K562 (cell line): Measurements from ENCODE around the gene RABGAP1L. TPM values are rescaled to one million over a fixed set of nuclear protein-coding genes. Genes with fewer than 3 reads are reported as not detected.

Experiments used
- ATAC-seq: fragments of 200-7000 bp; cut with Tn5 transposase; 3 replicates; pipeline ENCODE4 v1.9.1; 2020; ENCODE audit warnings: moderate library complexity
- BruUV-seq: library from RNA; stranded (reverse); fragments of 400-500 nt; replicated peaks from 2 replicates; lab custom pipeline; 2021; lab: Mats Ljungman, UMichigan
- CTCF ChIA-PET: fragments of 300-600 bp; formaldehyde crosslinking; extraction: SDS; loops from one replicate; lab custom pipeline; 2021; ENCODE audit warnings: low intra/inter-chr PET ratio; lab: Yijun Ruan, JAX
- POLR2A ChIA-PET: fragments of 300-600, 350-650 bp; sonication (Branson Sonifier 250); formaldehyde crosslinking; extraction: SDS; loops from one replicate; lab custom pipeline; 2021; ENCODE audit warnings: antibody characterized with exemption, inconsistent platforms; lab: Yijun Ruan, JAX
- DNase-seq, 4 experiments: peaks; one replicate each; pipeline versions ENCODE4 v3.0.0 to v3.0.0-alpha.2; 2011 to 2018; ENCODE audit warnings: low spot score in 3 of 4, mixed read lengths in 3 of 4; ENCODE audit errors: extremely low read depth in 1 of 4
- FAIRE-seq: peaks from 2 replicates; lab custom pipeline; 2011; peaks lifted over from hg19 to GRCh38; lab: Jason Lieb, UNC
- H2AFZ ChIP-seq: 2 replicates; pipeline ENCODE4 v1.6.0; 2011; ENCODE audit warnings: low read depth, low read length, control low read depth, inconsistent platforms
- H3K27ac ChIP-seq: fragments of 200-600 bp; 3 replicates; pipeline ENCODE4 v1.8.0; 2011; ENCODE audit warnings: low read depth, mild to moderate bottlenecking, control low read depth, inconsistent platforms, low read length, moderate library complexity, mixed read lengths; ENCODE audit errors: extremely low read depth
- H3K27me3 ChIP-seq, 2 experiments: fragments of 300-600 bp in 1 of 2; 2 replicates in 1 of 2; 3 replicates in 1 of 2; pipeline versions ENCODE4 v1.6.0 to v1.8.0; 2011; ENCODE audit warnings: inconsistent platforms in 2 of 2, low read length in 2 of 2, mild to moderate bottlenecking in 1 of 2, mixed read lengths in 1 of 2, moderate library complexity in 1 of 2; ENCODE audit not compliant: control insufficient read depth in 2 of 2, insufficient read depth in 2 of 2
- H3K36me3 ChIP-seq: fragments of 300-600 bp; 3 replicates; pipeline ENCODE4 v1.8.0; 2011; ENCODE audit warnings: mild to moderate bottlenecking, low read length, inconsistent platforms; ENCODE audit not compliant: control insufficient read depth, insufficient read depth
- H3K4me1 ChIP-seq, 2 experiments: fragments of 200-600 bp in 1 of 2; replicated peaks in 1 of 2; 2 replicates in 1 of 2; 3 replicates in 1 of 2; pipeline versions ENCODE4 v1.5.1 to v1.8.0; 2011; ENCODE audit warnings: inconsistent platforms in 2 of 2, low read length in 2 of 2, mild to moderate bottlenecking in 1 of 2, mixed read lengths in 1 of 2, moderate library complexity in 1 of 2; ENCODE audit not compliant: control insufficient read depth in 2 of 2, insufficient read depth in 2 of 2
- H3K4me2 ChIP-seq: 2 replicates; pipeline ENCODE4 v1.6.1; 2011; ENCODE audit warnings: low read length, control low read depth, inconsistent platforms, mixed read lengths; ENCODE audit not compliant: insufficient read depth
- H3K4me3 ChIP-seq: fragments of 200-600 bp; sonication (generic), shearing (Covaris generic); 2 replicates; pipeline ENCODE4 v1.5.1; 2016; ENCODE audit warnings: control low read depth, inconsistent platforms
- H3K79me2 ChIP-seq: fragments of 200-600 bp; 3 replicates; pipeline ENCODE4 v1.8.0; 2011; ENCODE audit warnings: low read length, inconsistent platforms; ENCODE audit not compliant: control insufficient read depth, insufficient read depth
- H3K9ac ChIP-seq, 2 experiments: 2 replicates each; pipeline versions ENCODE4 v1.6.0 to v1.6.1; 2011; ENCODE audit warnings: low read depth in 2 of 2, low read length in 2 of 2, control low read depth in 1 of 2, inconsistent platforms in 1 of 2, mild to moderate bottlenecking in 1 of 2, mixed read lengths in 1 of 2; ENCODE audit not compliant: insufficient read depth in 1 of 2
- H3K9me1 ChIP-seq: one replicate; pipeline ENCODE4 v1.6.0; 2011; ENCODE audit warnings: inconsistent platforms, mild to moderate bottlenecking, low read length, moderate library complexity; ENCODE audit not compliant: control insufficient read depth, insufficient read depth
- H3K9me3 ChIP-seq: replicated peaks from 2 replicates; pipeline ENCODE4 v1.5.1; 2011; ENCODE audit warnings: low read depth, low read length, inconsistent platforms; ENCODE audit not compliant: control insufficient read depth, insufficient read depth
- H4K20me1 ChIP-seq: replicated peaks from 2 replicates; pipeline ENCODE4 v1.6.1; 2011; ENCODE audit warnings: low read length, inconsistent platforms, mixed read lengths; ENCODE audit not compliant: control insufficient read depth, insufficient read depth
- CEBPB ChIP-seq: fragments of 450-650 bp; IDR thresholded peaks from 2 replicates; pipeline ENCODE4 v1.6.1; 2016; ENCODE audit warnings: missing genetic modification characterization, missing compliant biosample characterization
- CEBPG ChIP-seq, 3 experiments: fragments of 200-800 bp in 1 of 3; sonication (Bioruptor generic) in 1 of 3; sonication (generic) in 1 of 3; formaldehyde crosslinking in 1 of 3; IDR thresholded peaks in 2 of 3; conservative IDR thresholded peaks in 1 of 3; 2 replicates each; pipeline versions ENCODE4 v1.6.1 to v1.8.0; 2016 to 2022; ENCODE audit warnings: missing compliant biosample characterization in 2 of 3, missing genetic modification characterization in 2 of 3, mild to moderate bottlenecking in 1 of 3, missing genetic modification reagents in 1 of 3
- MTF1 ChIP-seq: fragments of 250-450 bp; sonication (Bioruptor Pico); IDR thresholded peaks from 2 replicates; pipeline ENCODE4 v1.9.0; 2021; ENCODE audit warnings: moderate library complexity, mild to moderate bottlenecking, inconsistent platforms, borderline replicate concordance
- RFX1 ChIP-seq: fragments of 450-650 bp; IDR thresholded peaks from 2 replicates; pipeline ENCODE4 v1.6.1; 2016; ENCODE audit warnings: mild to moderate bottlenecking, moderate library complexity
- WGBS: fragments of 100-300 bp; shearing (Covaris generic); methylation state at CpG from one replicate; pipeline ENCODE4 v1.1.6; 2016; ENCODE audit warnings: low coverage, mixed read lengths; ENCODE audit not compliant: insufficient coverage; ENCODE audit errors: missing lambda C conversion rate; 5-methylcytosine and 5-hydroxymethylcytosine counted together
- in situ Hi-C: fragments of 300-500 bp; cut with MboI; formaldehyde crosslinking; loops from 4 replicates; pipeline ENCODE4 v1.15.0; 2018; ENCODE audit warnings: inconsistent platforms, mixed read lengths
- intact Hi-C: fragments of 100-400 bp; cut with micrococcal nuclease; formaldehyde crosslinking; loops from 2 replicates; pipeline ENCODE4 v1.14.2; 2022
- polyA plus RNA-seq, 8 experiments: library from polyadenylated mRNA; depleted of rRNA in 4 of 8; stranded (reverse) in 5 of 8; unstranded in 3 of 8; fragments of >200 nt; fragmentation: Nextera tagmentation in 2 of 8; fragmentation: Illumina TruSeq in 1 of 8; extraction: Ambion mirVana in 2 of 8; extraction: Trizol in 1 of 8; gene quantifications; 2 replicates each; pipeline versions ENCODE4 v1.2.1 to v1.2.3, GENCODE V29; 2011 to 2014; ENCODE audit warnings: inconsistent platforms in 1 of 8, missing spikeins in 1 of 8
- total RNA-seq, 7 experiments: library from RNA; depleted of rRNA in 6 of 7; stranded (reverse); fragments of >200 nt in 6 of 7; fragmentation: Illumina TruSeq in 2 of 7; extraction: Trizol in 2 of 7; gene quantifications; 2 replicates each; pipeline versions ENCODE4 v1.2.1 to v1.2.3, GENCODE V29; 2011 to 2021; ENCODE audit warnings: low replicate concordance in 1 of 7
- TF ChIP-seq, protein P1 (sequence below): fragments of 200-800 bp; sonication (Bioruptor generic); IDR thresholded peaks from 2 replicates; pipeline ENCODE4 v1.6.1; 2017; ENCODE audit warnings: missing genetic modification characterization, missing compliant biosample characterization
- TF ChIP-seq, protein P2 (sequence below): fragments of 250-450 bp; sonication (Bioruptor Pico); IDR thresholded peaks from 2 replicates; pipeline ENCODE4 v1.4.0; 2020; ENCODE audit warnings: mild to moderate bottlenecking
- TF ChIP-seq, protein P3 (sequence below): fragments of 450-650 bp; formaldehyde crosslinking; IDR thresholded peaks from 2 replicates; pipeline ENCODE4 v1.4.0; 2022; ENCODE audit warnings: missing genetic modification characterization
- TF ChIP-seq, protein P4 (sequence below): fragments of 450-650 bp; IDR thresholded peaks from 2 replicates; pipeline ENCODE4 v1.6.1; 2017; ENCODE audit warnings: antibody characterized with exemption, mild to moderate bottlenecking

RABGAP1L gene
- total and polyA plus RNA-seq, 9 of the 15 experiments (the other 6 are each of a cell fraction or from before 2014, with no cell fraction given): 16.5 to 44.9 (median 26.7) TPM

DNA sequence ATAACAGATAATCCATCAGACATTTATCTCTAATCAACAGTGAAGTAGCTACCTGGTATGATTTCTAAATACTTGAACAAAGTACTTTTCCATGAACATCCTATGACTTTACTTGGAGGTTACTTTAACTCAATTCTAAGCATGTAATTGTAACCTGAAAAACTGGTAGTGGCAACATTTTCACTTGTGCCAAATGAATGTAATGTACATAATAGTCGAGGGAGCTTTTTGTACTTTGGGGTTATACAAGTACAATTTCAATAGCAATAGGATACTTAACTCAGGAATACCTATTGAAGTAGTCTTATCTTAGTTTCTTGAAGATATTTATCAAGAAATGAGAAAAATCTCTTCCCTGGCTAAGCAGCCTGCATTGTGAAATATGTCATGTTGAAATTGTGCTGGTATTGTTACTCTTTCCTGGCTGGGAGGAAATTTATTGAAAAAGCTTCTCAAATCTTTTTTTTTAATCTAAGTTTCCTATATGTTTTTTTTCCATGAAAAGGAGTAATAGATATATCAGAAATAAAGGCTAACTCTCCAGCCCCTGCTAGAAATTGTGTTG is 806.8 kb downstream of the RABGAP1L start:
- Histone ChIP-seq H3K27ac (peak overlapping the region; percentile 88), H3K9me3 (no peaks in the 10 kb centered on the region), H2AFZ (peak overlapping the region; percentile 78), H3K9me1 (no peaks in the 10 kb centered on the region), H3K27me3 (no peaks in the 10 kb centered on the region), H4K20me1 (no peaks in the 10 kb centered on the region), H3K36me3 (peaks cover 10% of the 10 kb centered on the region; the same call in 2 of the 3 replicates), H3K9ac (peak overlapping the region in 1 of 2 experiments; percentile 64; a peak in 2 of 4 replicates), H3K4me2 (peak overlapping the region; percentile 75), H3K4me3 (no peak overlapping the region; the same call in 1 of the 2 replicates), H3K4me1 (peaks cover 3 to 55% of the 10 kb centered on the region in 2 experiments; a peak in 4 of 5 replicates), H3K79me2 (peaks cover 4% of the 10 kb centered on the region; the same call in 1 of the 3 replicates)
- TF ChIP-seq, protein P1, sequence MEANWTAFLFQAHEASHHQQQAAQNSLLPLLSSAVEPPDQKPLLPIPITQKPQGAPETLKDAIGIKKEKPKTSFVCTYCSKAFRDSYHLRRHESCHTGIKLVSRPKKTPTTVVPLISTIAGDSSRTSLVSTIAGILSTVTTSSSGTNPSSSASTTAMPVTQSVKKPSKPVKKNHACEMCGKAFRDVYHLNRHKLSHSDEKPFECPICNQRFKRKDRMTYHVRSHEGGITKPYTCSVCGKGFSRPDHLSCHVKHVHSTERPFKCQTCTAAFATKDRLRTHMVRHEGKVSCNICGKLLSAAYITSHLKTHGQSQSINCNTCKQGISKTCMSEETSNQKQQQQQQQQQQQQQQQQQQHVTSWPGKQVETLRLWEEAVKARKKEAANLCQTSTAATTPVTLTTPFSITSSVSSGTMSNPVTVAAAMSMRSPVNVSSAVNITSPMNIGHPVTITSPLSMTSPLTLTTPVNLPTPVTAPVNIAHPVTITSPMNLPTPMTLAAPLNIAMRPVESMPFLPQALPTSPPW (CRISPR knock-in tag): peak; percentile 26; the same call in 1 of the 2 replicates
- TF ChIP-seq CEBPG (CRISPR knock-in tag; IDR thresholded peaks at IDR 0.05) (no peak), CEBPG (tag; conservative IDR thresholded peaks at IDR 0.05 in 1 of 2, IDR thresholded peaks at IDR 0.05 in 1 of 2) (peak; percentile 38 to 75; a peak in 2 of 4 replicates), RFX1 (0 out of 2 replicates have a peak, but pooled peaks have one; percentile 5), MTF1 (CRISPR knock-in tag) (no peak), CEBPB (peak; percentile 78)
- TF ChIP-seq, protein P2, sequence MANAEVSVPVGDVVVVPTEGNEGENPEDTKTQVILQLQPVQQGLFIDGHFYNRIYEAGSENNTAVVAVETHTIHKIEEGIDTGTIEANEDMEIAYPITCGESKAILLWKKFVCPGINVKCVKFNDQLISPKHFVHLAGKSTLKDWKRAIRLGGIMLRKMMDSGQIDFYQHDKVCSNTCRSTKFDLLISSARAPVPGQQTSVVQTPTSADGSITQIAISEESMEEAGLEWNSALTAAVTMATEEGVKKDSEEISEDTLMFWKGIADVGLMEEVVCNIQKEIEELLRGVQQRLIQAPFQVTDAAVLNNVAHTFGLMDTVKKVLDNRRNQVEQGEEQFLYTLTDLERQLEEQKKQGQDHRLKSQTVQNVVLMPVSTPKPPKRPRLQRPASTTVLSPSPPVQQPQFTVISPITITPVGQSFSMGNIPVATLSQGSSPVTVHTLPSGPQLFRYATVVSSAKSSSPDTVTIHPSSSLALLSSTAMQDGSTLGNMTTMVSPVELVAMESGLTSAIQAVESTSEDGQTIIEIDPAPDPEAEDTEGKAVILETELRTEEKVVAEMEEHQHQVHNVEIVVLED (CRISPR knock-in tag): no peak
- TF ChIP-seq, protein P3, sequence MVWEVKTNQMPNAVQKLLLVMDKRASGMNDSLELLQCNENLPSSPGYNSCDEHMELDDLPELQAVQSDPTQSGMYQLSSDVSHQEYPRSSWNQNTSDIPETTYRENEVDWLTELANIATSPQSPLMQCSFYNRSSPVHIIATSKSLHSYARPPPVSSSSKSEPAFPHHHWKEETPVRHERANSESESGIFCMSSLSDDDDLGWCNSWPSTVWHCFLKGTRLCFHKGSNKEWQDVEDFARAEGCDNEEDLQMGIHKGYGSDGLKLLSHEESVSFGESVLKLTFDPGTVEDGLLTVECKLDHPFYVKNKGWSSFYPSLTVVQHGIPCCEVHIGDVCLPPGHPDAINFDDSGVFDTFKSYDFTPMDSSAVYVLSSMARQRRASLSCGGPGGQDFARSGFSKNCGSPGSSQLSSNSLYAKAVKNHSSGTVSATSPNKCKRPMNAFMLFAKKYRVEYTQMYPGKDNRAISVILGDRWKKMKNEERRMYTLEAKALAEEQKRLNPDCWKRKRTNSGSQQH: no peak
- TF ChIP-seq, protein P4, sequence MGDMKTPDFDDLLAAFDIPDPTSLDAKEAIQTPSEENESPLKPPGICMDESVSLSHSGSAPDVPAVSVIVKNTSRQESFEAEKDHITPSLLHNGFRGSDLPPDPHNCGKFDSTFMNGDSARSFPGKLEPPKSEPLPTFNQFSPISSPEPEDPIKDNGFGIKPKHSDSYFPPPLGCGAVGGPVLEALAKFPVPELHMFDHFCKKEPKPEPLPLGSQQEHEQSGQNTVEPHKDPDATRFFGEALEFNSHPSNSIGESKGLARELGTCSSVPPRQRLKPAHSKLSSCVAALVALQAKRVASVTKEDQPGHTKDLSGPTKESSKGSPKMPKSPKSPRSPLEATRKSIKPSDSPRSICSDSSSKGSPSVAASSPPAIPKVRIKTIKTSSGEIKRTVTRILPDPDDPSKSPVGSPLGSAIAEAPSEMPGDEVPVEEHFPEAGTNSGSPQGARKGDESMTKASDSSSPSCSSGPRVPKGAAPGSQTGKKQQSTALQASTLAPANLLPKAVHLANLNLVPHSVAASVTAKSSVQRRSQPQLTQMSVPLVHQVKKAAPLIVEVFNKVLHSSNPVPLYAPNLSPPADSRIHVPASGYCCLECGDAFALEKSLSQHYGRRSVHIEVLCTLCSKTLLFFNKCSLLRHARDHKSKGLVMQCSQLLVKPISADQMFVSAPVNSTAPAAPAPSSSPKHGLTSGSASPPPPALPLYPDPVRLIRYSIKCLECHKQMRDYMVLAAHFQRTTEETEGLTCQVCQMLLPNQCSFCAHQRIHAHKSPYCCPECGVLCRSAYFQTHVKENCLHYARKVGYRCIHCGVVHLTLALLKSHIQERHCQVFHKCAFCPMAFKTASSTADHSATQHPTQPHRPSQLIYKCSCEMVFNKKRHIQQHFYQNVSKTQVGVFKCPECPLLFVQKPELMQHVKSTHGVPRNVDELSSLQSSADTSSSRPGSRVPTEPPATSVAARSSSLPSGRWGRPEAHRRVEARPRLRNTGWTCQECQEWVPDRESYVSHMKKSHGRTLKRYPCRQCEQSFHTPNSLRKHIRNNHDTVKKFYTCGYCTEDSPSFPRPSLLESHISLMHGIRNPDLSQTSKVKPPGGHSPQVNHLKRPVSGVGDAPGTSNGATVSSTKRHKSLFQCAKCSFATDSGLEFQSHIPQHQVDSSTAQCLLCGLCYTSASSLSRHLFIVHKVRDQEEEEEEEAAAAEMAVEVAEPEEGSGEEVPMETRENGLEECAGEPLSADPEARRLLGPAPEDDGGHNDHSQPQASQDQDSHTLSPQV: 0 out of 2 replicates have a peak, but pooled peaks have one; percentile 2
- no peak for ATAC-seq
- WGBS: 23% methylated on average over 1 of the region's 1 CpG
- in situ Hi-C loops: no loop called here
- no peak for FAIRE-seq
- ChIA-PET CTCF (no interaction called here), POLR2A (interaction anchor here (0.6 to 1.4 kb wide), 8 partner anchors 9 to 89 kb away, joined by 3 to 5 read pairs (median 4); partner anchors contain the start of genes CACYBP and MRPS14)
- no TSS peak for BruUV-seq
- no peak for DNase-seq
- intact Hi-C loops: no loop called here
